Thyroid gland (tissue), 4 donors: Measurements from ENCODE around the gene NLRC4.

Experiments used
- CTCF ChIP-seq, 6 experiments: fragments of 200-600 bp in 3 of 6; fragments of 450-650 bp in 3 of 6; sonication (generic) in 3 of 6; IDR thresholded peaks; one replicate each; pipeline ENCODE4 v1.5.1; 2016 to 2019; ENCODE audit warnings: antibody characterized with exemption in 6 of 6, mild to moderate bottlenecking in 2 of 6, inconsistent platforms in 1 of 6, moderate library complexity in 1 of 6
- POLR2A ChIP-seq, 2 donors: fragments of 450-650 bp; IDR thresholded peaks; one replicate each; pipeline ENCODE4 v1.6.1; 2017; ENCODE audit warnings: antibody characterized with exemption in 2 of 2, mild to moderate bottlenecking in 2 of 2, moderate library complexity in 1 of 2

GRCh38 chr2:32290000-32290339 lies 25.3 kb upstream of the NLRC4 start:
- TF ChIP-seq POLR2A (IDR thresholded peaks at IDR 0.05) (no peak), CTCF (IDR thresholded peaks at IDR 0.05) (no peak)
